BJ (cell line): ENCODE results near the gene DGKG. TPM values are rescaled to one million over a fixed set of nuclear protein-coding genes. Genes with fewer than 3 reads are reported as not detected.

ENCODE experiments used
- CTCF ChIA-PET: fragments of 350-600 bp; formaldehyde crosslinking; extraction: SDS; loops from one replicate; lab custom pipeline; 2021; ENCODE audit warnings: antibody characterized with exemption, inconsistent platforms; lab: Yijun Ruan, JAX
- POLR2A ChIA-PET: fragments of 300-600 bp; sonication (Branson Sonifier 250); formaldehyde crosslinking; extraction: SDS; loops from one replicate; lab custom pipeline; 2021; ENCODE audit warnings: antibody characterized with exemption; lab: Charles Lee
- DNase-seq: peaks from one replicate; pipeline ENCODE4 v3.0.0-alpha.2; 2011; ENCODE audit warnings: low read depth
- H3K27me3 ChIP-seq: 2 replicates; pipeline ENCODE4 v1.6.0; 2011; ENCODE audit warnings: low read length; ENCODE audit not compliant: control insufficient read depth, insufficient read depth
- H3K36me3 ChIP-seq: 2 replicates; pipeline ENCODE4 v1.5.1; 2011; ENCODE audit warnings: low read length; ENCODE audit not compliant: control insufficient read depth, insufficient read depth
- H3K4me3 ChIP-seq: 2 replicates; pipeline ENCODE4 v1.5.1; 2011; ENCODE audit warnings: low read depth, mild to moderate bottlenecking, control low read depth, low read length
- polyA plus RNA-seq: library from polyadenylated mRNA; depleted of rRNA; stranded (reverse); fragments of >200 nt; gene quantifications from 2 replicates; pipeline ENCODE4 v1.2.3, GENCODE V29; 2011
- TF ChIP-seq, protein P1 (sequence below): IDR thresholded peaks from 2 replicates; pipeline ENCODE4 v1.5.1; 2011; ENCODE audit warnings: low read depth, mild to moderate bottlenecking, control low read depth, inconsistent platforms, low read length, moderate library complexity; ENCODE audit not compliant: insufficient read depth

The DGKG gene
- polyA plus RNA-seq, 1 experiment: not detected

GRCh38 chr3:186121968-186122367 is 240.1 kb downstream of the DGKG start:
- Histone ChIP-seq H3K36me3 (no peaks in the 10 kb centered on the region), H3K4me3 (no peak overlapping the region), H3K27me3 (peaks cover 3% of the 10 kb centered on the region; the same call in 1 of the 2 replicates)
- ChIA-PET POLR2A (no interaction called here), CTCF (interaction anchor here (0.7 to 1.2 kb wide), 2 partner anchors 12 to 44 kb away, joined by 3 read pairs; no protein-coding TSS in a partner anchor)
- TF ChIP-seq, protein P1, sequence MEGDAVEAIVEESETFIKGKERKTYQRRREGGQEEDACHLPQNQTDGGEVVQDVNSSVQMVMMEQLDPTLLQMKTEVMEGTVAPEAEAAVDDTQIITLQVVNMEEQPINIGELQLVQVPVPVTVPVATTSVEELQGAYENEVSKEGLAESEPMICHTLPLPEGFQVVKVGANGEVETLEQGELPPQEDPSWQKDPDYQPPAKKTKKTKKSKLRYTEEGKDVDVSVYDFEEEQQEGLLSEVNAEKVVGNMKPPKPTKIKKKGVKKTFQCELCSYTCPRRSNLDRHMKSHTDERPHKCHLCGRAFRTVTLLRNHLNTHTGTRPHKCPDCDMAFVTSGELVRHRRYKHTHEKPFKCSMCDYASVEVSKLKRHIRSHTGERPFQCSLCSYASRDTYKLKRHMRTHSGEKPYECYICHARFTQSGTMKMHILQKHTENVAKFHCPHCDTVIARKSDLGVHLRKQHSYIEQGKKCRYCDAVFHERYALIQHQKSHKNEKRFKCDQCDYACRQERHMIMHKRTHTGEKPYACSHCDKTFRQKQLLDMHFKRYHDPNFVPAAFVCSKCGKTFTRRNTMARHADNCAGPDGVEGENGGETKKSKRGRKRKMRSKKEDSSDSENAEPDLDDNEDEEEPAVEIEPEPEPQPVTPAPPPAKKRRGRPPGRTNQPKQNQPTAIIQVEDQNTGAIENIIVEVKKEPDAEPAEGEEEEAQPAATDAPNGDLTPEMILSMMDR: no peak
- DNase-seq: no peak

GRCh38 chr3:186121278-186121677 is 240.8 kb downstream of the DGKG start:
- Histone ChIP-seq H3K36me3 (no peaks in the 10 kb centered on the region), H3K27me3 (peaks cover 3% of the 10 kb centered on the region; the same call in 1 of the 2 replicates), H3K4me3 (no peak overlapping the region)
- no peak for DNase-seq
- ChIA-PET CTCF (interaction anchor here (1.2 kb wide), 1 partner anchor 11 kb away, joined by 3 read pairs; no protein-coding TSS in a partner anchor), POLR2A (no interaction called here)
- TF ChIP-seq, protein P1: no peak

DNA sequence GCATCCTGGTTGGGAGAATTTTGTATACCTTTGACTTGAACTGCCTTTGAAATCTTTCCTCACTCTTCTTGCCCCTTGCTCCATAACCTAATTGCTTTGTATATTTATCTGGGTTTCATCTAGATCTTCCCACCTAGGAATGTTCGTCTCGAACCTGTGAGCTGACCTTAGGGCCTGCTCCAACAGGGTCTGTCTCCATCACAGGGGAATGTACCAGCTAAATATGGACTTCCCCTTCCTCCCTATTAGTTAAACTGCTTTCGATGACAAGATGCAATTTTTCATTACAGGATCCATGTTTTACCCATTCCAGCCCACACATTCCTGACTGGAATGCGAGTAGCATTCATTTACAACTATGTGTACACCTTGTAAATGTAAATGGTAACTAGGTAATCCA is 242.5 kb downstream of the DGKG start:
- CTCF ChIA-PET: interaction anchor here (0.9 kb wide), 1 partner anchor 90 kb away, joined by 3 read pairs; no protein-coding TSS in a partner anchor
- Histone ChIP-seq H3K27me3 (peaks cover 7% of the 10 kb centered on the region), H3K36me3 (no peaks in the 10 kb centered on the region), H3K4me3 (no peak overlapping the region)
- TF ChIP-seq, protein P1: no peak
- no peak for DNase-seq
- POLR2A ChIA-PET: no interaction called here

DNA sequence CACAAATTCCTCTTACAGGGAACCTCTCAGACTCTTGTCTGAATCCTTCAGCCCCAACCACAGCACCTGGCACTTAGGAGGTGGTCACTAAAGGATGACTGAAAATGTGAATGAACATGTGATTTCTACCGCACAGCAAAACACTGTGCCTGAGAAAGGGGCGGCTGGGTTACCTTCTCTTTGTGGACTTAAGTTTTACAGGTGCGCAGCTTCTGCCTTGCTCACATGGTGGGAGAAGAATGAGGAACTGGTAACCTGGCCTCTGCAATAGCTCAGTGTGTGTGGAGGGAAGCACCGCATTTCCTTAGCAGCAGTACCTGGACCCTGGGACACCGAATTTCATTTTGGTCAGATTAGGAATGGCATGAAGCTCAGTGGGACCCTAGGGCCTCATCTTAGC is 243.3 kb downstream of the DGKG start:
- CTCF ChIA-PET: interaction anchor here (0.9 kb wide), 1 partner anchor 91 kb away, joined by 3 read pairs; no protein-coding TSS in a partner anchor
- POLR2A ChIA-PET: no interaction called here
- DNase-seq: no peak
- Histone ChIP-seq H3K27me3 (peaks cover 9% of the 10 kb centered on the region), H3K4me3 (no peak overlapping the region), H3K36me3 (no peaks in the 10 kb centered on the region)
- TF ChIP-seq, protein P1: no peak

DNA sequence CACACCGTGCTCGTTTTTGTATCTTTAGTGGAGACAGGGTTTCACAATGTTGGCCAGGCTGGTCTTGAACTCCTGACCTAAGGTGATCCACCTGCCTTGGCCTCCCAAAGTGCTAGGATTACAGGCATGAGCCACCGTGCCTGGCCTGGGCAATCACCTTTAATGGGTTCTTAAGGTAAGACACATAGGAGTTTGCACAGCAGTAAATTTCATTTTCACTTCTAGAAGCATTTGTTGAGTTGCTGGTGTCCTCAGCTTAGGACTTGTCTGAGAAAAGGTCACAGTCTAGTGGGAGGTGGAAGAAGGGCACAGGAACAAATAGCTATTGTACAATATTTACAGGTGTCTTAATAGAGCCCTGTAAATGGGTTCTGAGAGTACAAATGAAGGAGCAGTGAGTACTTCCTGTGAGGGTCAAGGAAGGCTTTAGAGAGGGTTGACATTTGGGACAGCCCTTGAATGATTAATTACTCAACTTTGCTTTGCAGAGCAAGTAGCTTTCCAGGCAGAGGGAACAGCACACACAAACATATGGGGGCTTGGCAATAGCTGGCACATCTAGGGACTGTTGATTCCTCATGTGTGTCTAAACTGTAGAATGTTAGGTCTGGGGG is 244.4 kb downstream of the DGKG start:
- POLR2A ChIA-PET: no interaction called here
- no peak overlapping the region for H3K4me3 ChIP-seq
- H3K36me3 ChIP-seq: no peaks in the 10 kb centered on the region
- DNase-seq: no peak
- TF ChIP-seq, protein P1: no peak
- peaks cover 10% of the 10 kb centered on the region for H3K27me3 ChIP-seq
- CTCF ChIA-PET: no interaction called here
